SH-SY5Y (cell line): ENCODE results near the gene FBXW11.

Experiments
- GATA2 ChIP-seq: IDR thresholded peaks from 2 replicates; pipeline ENCODE4 v1.6.1; 2011; ENCODE audit warnings: mild to moderate bottlenecking, low read depth, low read length
- GATA3 ChIP-seq: IDR thresholded peaks from 2 replicates; pipeline ENCODE4 v1.6.1; 2011; ENCODE audit warnings: low read depth, mild to moderate bottlenecking, low read length, moderate library complexity

The FBXW11 gene

GRCh38 chr5:172043865-172044264 is 37.4 kb upstream of the FBXW11 start:
- TF ChIP-seq GATA3 (no peak), GATA2 (no peak)

- TF ChIP-seq GATA2 (no peak), GATA3 (no peak)
These were observed 35.7 kb upstream of the FBXW11 start for GRCh38 chr5:172042183-172042582.

GRCh38 chr5:172038167-172038566 is 31.7 kb upstream of the FBXW11 start:
- no peak for TF ChIP-seq GATA3
- TF ChIP-seq GATA2 = no peak

GRCh38 chr5:172035049-172035448 is 28.6 kb upstream of the FBXW11 start:
- TF ChIP-seq GATA2 = no peak
- TF ChIP-seq GATA3 = no peak

- no peak for TF ChIP-seq GATA2
- no peak for TF ChIP-seq GATA3
These were observed 25.5 kb upstream of the FBXW11 start for GRCh38 chr5:172031894-172032461.

- TF ChIP-seq GATA2 (no peak), GATA3 (no peak)
These were observed 23.4 kb upstream of the FBXW11 start for GRCh38 chr5:172029876-172030275.

GRCh38 chr5:172028167-172028566 is 21.7 kb upstream of the FBXW11 start:
- TF ChIP-seq GATA2 (no peak), GATA3 (no peak)

GRCh38 chr5:172015346-172015745 is 8.9 kb upstream of the FBXW11 start:
- no peak for TF ChIP-seq GATA2
- no peak for TF ChIP-seq GATA3

GRCh38 chr5:172010278-172010677 is 3.8 kb upstream of the FBXW11 start:
- TF ChIP-seq GATA2 = no peak

- no peak for TF ChIP-seq GATA3
- no peak for TF ChIP-seq GATA2
These were observed 3.3 kb upstream of the FBXW11 start for GRCh38 chr5:172009536-172010270.

GRCh38 chr5:172008689-172009141 is 2.3 kb upstream of the FBXW11 start:
- TF ChIP-seq GATA3 = no peak
- no peak for TF ChIP-seq GATA2

- TF ChIP-seq GATA3 (no peak), GATA2 (no peak)
These were observed 1.6 kb upstream of the FBXW11 start for GRCh38 chr5:172008111-172008455.

- TF ChIP-seq GATA2 (no peak), GATA3 (no peak)
These were observed 1.0 kb upstream of the FBXW11 start for GRCh38 chr5:172007175-172008110.

GRCh38 chr5:172005708-172006320 is 624 bp downstream of the FBXW11 start:
- TF ChIP-seq GATA2 = no peak
